ENCODE measurements around the gene ACSL3.

The ACSL3 gene

GRCh38 chr2:222922019-222922800, 61.4 kb downstream of the ACSL3 start:
- in situ Hi-C loops (cut with MboI; ENCODE audit: low pct_unique_long_range_greater_than_20kb, low sequenced_read_pairs, unreplicated experiment) = no loop called here
- DNase-seq (ENCODE audit: low spot score) = no peak
- TF ChIP-seq CTCF (IDR thresholded peaks at IDR 0.05; ENCODE audit: extremely low read depth, insufficient read depth, missing control alignments) = no peak

GRCh38 chr2:222926915-222927314, 66.1 kb downstream of the ACSL3 start:
- DNase-seq (ENCODE audit: low spot score) = no peak
- no peak for TF ChIP-seq CTCF (IDR thresholded peaks at IDR 0.05; ENCODE audit: extremely low read depth, insufficient read depth, missing control alignments)
- in situ Hi-C loops (cut with MboI; ENCODE audit: low pct_unique_long_range_greater_than_20kb, low sequenced_read_pairs, unreplicated experiment) = no loop called here

- DNase-seq (ENCODE audit: low spot score) = no peak
- in situ Hi-C loops (cut with MboI; ENCODE audit: low pct_unique_long_range_greater_than_20kb, low sequenced_read_pairs, unreplicated experiment) = no loop called here
Observed at GRCh38 chr2:222927600-222927999, 66.8 kb downstream of the ACSL3 start.

GRCh38 chr2:222928335-222928734, 67.5 kb downstream of the ACSL3 start:
- TF ChIP-seq CTCF (IDR thresholded peaks at IDR 0.05; ENCODE audit: extremely low read depth, insufficient read depth, missing control alignments) = no peak
- no peak for DNase-seq (ENCODE audit: low spot score)
- in situ Hi-C loops (cut with MboI; ENCODE audit: low pct_unique_long_range_greater_than_20kb, low sequenced_read_pairs, unreplicated experiment) = no loop called here

More at GRCh38 chr2:222927600-222927999, 66.8 kb downstream of the ACSL3 start:
- no peak for TF ChIP-seq CTCF (IDR thresholded peaks at IDR 0.05; ENCODE audit: extremely low read depth, insufficient read depth, missing control alignments)

GRCh38 chr2:222930862-222931261, 70.0 kb downstream of the ACSL3 start:
- DNase-seq (ENCODE audit: low spot score) = no peak
- TF ChIP-seq CTCF (IDR thresholded peaks at IDR 0.05; ENCODE audit: extremely low read depth, insufficient read depth, missing control alignments) = no peak
- in situ Hi-C loops (cut with MboI; ENCODE audit: low pct_unique_long_range_greater_than_20kb, low sequenced_read_pairs, unreplicated experiment) = no loop called here

GRCh38 chr2:222931659-222932058, 70.8 kb downstream of the ACSL3 start:
- no peak for TF ChIP-seq CTCF (IDR thresholded peaks at IDR 0.05; ENCODE audit: extremely low read depth, insufficient read depth, missing control alignments)
- DNase-seq (ENCODE audit: low spot score) = no peak
- in situ Hi-C loops (cut with MboI; ENCODE audit: low pct_unique_long_range_greater_than_20kb, low sequenced_read_pairs, unreplicated experiment) = no loop called here

All from GM13977 (cell line).